ENCODE data around the gene ZBTB18. TPM values are rescaled to one million over a fixed set of nuclear protein-coding genes. Genes with fewer than 3 reads are reported as not detected.
A peak's percentile ranks its signal among the peaks of the same experiment; 100 is the strongest.

ZBTB18 gene
- total RNA-seq, 3 donors from 2014 or later = 10.1 to 19.7 (median 16.7) TPM

DNA sequence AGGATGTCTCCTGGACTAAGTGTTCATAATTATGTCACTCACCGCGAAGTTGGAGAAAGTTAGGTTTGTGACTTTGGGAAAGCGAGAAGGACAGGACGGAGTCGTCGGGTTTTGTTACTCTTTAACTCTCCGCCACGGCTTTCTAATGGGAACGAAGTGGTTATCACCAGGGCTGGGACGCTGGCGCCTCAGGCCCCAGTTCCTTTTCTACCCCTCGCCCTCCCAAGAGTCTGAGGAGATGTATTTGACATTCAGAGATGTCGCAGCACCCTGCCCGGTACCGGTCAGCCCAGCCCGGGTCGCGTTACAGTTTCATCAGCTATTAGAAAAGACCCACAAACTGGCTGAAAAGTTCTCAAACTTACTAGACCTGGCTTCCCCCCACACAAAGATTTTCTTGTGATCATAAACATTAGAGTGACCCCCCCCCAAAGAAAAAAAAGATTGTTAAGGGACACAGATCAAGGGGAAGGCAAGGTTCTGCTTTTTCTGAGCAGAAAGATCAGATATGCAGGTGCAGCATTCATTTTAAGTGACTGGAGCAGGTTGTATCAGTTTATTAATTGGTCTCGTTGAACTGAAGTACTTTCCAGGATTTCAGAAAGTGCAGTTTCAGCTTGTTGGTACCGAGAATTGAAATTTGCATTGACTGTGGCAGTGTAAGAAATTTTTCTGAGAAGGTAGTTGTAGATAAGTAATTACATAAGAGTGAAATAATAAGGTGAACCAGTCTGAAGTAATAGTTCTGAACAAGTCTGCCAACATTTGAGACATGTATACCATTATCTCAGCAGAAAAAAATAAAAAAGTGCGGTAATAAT, 859 bp upstream of the ZBTB18 start:
- Histone ChIP-seq H3K27me3 (no peaks in the 10 kb centered on the region), H3K4me1 (no peaks in the 10 kb centered on the region), H3K36me3 (peaks cover 9% of the 10 kb centered on the region), H3K9me3 (no peaks in the 10 kb centered on the region), H3K27ac (peak overlapping the region; percentile 74 to 99), H3K4me3 (peak overlapping the region; percentile 81 to 95 (median 93))
- no peak for TF ChIP-seq POLR2AphosphoS5 (IDR thresholded peaks at IDR 0.05)
- TF ChIP-seq POLR2A (IDR thresholded peaks at IDR 0.05) = no peak
- TF ChIP-seq, protein P1, sequence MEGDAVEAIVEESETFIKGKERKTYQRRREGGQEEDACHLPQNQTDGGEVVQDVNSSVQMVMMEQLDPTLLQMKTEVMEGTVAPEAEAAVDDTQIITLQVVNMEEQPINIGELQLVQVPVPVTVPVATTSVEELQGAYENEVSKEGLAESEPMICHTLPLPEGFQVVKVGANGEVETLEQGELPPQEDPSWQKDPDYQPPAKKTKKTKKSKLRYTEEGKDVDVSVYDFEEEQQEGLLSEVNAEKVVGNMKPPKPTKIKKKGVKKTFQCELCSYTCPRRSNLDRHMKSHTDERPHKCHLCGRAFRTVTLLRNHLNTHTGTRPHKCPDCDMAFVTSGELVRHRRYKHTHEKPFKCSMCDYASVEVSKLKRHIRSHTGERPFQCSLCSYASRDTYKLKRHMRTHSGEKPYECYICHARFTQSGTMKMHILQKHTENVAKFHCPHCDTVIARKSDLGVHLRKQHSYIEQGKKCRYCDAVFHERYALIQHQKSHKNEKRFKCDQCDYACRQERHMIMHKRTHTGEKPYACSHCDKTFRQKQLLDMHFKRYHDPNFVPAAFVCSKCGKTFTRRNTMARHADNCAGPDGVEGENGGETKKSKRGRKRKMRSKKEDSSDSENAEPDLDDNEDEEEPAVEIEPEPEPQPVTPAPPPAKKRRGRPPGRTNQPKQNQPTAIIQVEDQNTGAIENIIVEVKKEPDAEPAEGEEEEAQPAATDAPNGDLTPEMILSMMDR (IDR thresholded peaks at IDR 0.05) = no peak
- intact Hi-C loops (cut with DNase I; ENCODE audit: low total_unique reads) = no loop called here
- no peak for DNase-seq (ENCODE audit: low spot score in 2 of 2)

DNA sequence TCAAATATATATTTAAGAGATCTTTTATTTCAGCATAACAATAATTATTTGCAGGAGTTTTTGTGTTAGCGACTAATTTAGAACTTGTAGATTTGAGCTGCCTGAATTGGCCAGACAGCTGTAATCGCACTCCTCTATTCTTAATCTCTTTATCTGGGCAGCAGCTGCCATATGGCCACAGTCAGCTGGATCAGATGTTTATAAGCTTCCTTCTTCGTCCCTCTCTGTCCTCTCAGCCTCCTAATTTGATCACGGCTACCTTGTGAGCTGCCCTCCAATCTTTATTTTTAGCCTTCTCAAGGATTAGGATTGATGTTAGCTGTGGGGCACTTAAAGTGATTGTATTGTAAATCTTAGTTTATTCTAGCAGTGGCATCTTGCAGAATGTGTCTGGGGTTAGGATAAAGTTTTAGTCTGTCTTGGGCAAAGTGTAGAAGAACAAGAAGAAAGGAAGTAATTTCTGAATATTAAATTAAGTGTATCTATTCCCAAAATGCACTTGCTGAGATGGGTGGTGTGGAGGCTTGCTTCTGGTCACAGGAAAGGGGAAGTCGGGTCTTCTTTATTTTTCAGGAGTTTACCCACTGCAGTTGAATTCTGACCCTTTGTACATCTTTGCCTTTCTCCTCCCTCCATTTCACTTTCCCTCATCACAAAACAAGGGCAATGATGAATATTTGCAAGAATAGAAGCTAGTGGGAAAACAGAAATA, 1.1 kb downstream of the ZBTB18 start:
- intact Hi-C loops (cut with DNase I; ENCODE audit: low total_unique reads) = no loop called here
- TF ChIP-seq, protein P1 (IDR thresholded peaks at IDR 0.05) = no peak
- TF ChIP-seq POLR2AphosphoS5 (IDR thresholded peaks at IDR 0.05) (no peak), POLR2A (IDR thresholded peaks at IDR 0.05) (no peak)
- Histone ChIP-seq H3K36me3 (peaks cover 9% of the 10 kb centered on the region), H3K9me3 (no peaks in the 10 kb centered on the region), H3K4me1 (no peaks in the 10 kb centered on the region), H3K27ac (peak overlapping the region in 1 of 2 donors; percentile 52), H3K27me3 (no peaks in the 10 kb centered on the region), H3K4me3 (peak overlapping the region in 1 of 3 donors; percentile 21)
- no peak for DNase-seq (ENCODE audit: low spot score in 2 of 2)

DNA sequence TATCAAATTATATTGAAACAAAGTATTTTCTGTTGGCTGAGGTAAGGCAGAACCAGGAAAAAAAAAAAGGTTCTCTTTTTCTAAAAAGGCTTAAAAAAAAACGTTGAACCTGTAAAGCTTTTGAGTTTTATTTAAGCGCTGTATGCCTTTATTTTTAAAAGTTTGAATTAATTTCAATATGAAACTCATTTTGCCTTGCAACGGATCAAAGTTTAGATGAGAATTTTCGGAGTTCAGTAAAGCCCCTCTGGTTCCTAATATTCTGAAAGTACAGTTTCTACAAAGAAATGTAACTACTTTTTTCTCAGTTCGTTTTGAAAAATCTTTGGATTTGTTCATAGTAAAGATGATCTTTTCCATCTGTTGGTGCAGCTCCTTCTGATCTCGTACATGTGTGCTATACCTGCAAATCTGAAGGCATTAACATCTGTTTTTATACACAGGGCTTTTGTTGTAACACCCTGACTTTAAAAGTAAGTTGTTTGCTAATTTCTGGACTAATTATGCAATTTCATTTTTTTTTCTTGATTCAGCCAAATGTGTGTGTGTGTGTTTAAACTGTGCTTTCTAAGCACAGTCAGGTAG, 1.7 kb downstream of the ZBTB18 start:
- Histone ChIP-seq H3K36me3 (peaks cover 9% of the 10 kb centered on the region), H3K27me3 (no peaks in the 10 kb centered on the region), H3K4me3 (peak overlapping the region in 1 of 3 donors; percentile 21), H3K27ac (no peak overlapping the region), H3K9me3 (no peaks in the 10 kb centered on the region), H3K4me1 (no peaks in the 10 kb centered on the region)
- no peak for DNase-seq (ENCODE audit: low spot score in 2 of 2)
- TF ChIP-seq POLR2A (IDR thresholded peaks at IDR 0.05) (no peak), POLR2AphosphoS5 (IDR thresholded peaks at IDR 0.05) (no peak)
- TF ChIP-seq, protein P1 (IDR thresholded peaks at IDR 0.05) = no peak
- intact Hi-C loops (cut with DNase I; ENCODE audit: low total_unique reads) = no loop called here

DNA sequence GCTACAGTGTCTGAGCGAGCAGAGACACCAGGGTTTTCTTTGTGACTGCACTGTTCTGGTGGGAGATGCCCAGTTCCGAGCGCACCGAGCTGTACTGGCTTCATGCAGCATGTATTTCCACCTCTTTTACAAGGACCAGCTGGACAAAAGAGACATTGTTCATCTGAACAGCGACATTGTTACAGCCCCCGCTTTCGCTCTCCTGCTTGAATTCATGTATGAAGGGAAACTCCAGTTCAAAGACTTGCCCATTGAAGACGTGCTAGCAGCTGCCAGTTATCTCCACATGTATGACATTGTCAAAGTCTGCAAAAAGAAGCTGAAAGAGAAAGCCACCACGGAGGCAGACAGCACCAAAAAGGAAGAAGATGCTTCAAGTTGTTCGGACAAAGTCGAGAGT, 2.7 kb downstream of the ZBTB18 start:
- intact Hi-C loops (cut with DNase I; ENCODE audit: low total_unique reads) = no loop called here
- no peaks in the 10 kb centered on the region for H3K4me1 ChIP-seq
- peak overlapping the region in 1 of 3 donors; percentile 35 for H3K4me3 ChIP-seq
- peak overlapping the region in 1 of 2 donors; percentile 52 for H3K27ac ChIP-seq
- H3K36me3 ChIP-seq = peaks cover 9% of the 10 kb centered on the region
- no peaks in the 10 kb centered on the region for H3K9me3 ChIP-seq
- TF ChIP-seq, protein P1 (IDR thresholded peaks at IDR 0.05) = no peak
- no peak for TF ChIP-seq POLR2AphosphoS5 (IDR thresholded peaks at IDR 0.05)
- TF ChIP-seq POLR2A (IDR thresholded peaks at IDR 0.05) = no peak
- no peaks in the 10 kb centered on the region for H3K27me3 ChIP-seq
- DNase-seq (ENCODE audit: low spot score in 2 of 2) = no peak

Measured in breast epithelium (tissue), 4 donors.